Kidney tubule cell (primary cell): ENCODE data around the gene CBX8.
A peak's percentile ranks its signal among the peaks of the same experiment; 100 is the strongest.

Source experiments
- DNase-seq: peaks from one replicate; pipeline ENCODE4 v3.0.0-alpha.2; 2018; ENCODE audit warnings: low spot score

CBX8 gene

DNA sequence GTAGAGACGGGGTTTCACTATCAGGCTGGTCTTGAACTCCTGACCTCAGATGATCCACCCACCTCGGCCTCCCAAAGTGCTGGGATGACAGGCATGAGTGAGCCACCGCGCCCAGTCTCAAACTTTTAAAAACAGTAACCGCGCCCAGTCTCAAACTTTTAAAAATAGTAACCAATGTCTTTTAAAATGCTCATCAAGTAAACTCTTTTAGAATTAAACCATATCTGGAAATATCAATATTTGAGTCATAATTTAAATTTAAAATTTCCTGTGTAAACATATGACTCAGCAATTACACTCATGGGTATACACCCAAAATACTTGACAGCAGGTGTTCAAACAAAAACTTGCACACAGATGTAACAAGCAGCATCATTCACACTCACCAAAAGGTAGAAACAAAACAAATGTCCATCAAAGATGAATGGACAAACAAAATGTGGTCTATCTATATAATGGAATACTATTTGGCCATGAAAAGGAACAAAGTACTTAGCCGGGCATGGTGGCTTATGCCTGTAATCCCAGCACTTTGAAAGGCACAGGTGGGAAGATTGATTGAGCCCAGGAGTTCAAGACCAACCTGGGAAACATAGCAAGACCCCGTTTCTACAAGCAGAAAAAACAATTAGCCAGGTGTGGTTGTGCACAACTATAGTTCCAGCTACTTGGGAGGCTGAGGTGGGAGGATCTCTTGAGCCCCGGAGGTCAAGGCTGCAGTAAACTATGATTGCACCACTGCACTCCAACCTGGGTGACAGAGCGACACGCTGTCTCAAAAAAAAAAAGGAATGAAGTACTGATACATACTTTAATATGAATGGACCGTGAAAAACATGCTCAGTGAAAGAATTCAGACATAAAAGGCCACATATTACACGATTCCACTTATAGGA lies 46.0 kb downstream of the CBX8 start:
- DNase-seq = no peak

DNA sequence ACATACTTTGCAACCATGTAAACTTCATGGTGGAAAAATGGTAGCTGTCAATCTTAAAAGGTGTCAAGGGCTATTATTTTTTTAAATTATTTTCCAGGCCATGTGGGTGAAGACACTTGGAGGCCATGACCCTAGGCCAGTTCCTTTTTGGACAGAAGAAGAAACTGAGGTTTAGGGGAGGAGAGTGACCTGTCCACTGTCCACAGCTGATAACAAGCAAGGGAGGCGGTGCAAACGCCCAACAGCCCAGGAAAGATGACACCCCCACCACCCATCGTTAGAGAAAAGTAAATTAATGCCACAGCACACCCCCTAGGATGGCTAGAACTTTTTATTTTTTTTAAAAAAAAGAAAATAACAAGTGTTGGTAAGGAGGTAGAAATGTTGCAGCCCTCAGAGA lies 46.9 kb downstream of the CBX8 start:
- DNase-seq = no peak

DNA sequence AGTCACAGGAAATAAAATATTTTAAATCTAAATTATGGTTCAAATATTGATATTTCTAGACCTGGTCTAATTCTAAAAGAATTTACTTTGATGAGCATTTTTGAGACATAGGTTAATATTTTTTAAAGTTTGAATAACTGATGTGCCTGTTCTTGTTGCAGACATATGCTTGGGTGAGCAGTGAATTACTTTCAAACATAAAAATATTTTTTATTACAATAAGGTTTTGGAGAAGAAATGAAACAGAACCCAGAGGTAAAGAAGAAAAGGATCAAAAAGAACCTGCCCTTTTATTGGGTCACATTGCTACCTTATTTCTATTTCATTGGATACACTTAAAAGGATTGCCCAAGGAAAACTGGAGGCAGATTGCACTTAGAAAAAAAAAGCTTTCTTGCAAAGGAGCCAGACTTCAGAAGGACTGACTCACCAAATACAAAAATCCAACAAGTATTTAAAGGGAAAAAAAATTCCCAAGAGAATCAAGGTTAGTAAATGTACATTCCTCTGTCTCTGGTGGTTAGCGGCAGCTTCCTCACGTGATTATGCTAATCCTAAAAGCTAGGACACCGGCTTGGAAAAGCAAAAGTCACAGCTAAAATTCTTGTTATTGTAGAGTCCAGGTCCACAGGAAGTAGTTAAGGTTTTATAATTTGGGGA lies 47.6 kb downstream of the CBX8 start:
- DNase-seq = peak; percentile 61

DNA sequence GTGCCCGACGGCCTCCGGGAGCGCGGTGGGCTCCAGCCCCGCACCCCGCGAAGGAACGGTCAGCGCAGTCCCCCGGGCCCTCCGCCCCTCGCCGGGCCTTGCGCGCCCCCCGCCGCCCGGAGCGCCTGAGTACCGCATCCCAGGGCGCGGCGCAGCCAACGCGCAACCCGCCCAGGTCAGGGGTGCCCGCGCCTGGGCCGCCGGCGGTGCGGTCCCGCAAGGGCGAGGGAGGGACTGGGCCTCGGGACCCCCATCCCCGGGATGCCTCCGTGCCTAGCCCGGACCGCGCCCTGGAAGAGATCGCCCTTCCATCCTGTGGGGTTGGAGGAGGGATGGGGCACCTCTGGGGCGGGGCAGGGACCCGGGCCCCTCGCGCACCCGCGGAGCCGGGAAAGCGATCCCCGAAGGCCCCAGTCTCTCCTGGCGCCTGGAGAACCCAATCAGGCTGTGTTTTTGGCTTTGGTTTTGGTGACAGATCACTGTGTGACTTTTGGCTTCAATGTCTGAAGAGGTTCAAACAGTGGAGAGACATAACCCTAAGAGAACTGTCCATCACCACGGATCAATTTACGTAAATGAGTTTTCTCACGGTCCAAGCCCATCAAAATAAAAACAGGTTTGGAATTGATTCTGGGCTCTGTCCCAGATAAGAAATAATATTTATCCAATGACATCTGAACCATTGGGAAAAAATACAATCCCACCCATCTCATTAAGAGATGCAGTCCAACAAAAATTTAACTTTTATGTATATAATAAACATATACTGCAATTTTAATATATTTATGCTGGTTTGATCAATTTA lies 48.4 kb downstream of the CBX8 start:
- DNase-seq = no peak

DNA sequence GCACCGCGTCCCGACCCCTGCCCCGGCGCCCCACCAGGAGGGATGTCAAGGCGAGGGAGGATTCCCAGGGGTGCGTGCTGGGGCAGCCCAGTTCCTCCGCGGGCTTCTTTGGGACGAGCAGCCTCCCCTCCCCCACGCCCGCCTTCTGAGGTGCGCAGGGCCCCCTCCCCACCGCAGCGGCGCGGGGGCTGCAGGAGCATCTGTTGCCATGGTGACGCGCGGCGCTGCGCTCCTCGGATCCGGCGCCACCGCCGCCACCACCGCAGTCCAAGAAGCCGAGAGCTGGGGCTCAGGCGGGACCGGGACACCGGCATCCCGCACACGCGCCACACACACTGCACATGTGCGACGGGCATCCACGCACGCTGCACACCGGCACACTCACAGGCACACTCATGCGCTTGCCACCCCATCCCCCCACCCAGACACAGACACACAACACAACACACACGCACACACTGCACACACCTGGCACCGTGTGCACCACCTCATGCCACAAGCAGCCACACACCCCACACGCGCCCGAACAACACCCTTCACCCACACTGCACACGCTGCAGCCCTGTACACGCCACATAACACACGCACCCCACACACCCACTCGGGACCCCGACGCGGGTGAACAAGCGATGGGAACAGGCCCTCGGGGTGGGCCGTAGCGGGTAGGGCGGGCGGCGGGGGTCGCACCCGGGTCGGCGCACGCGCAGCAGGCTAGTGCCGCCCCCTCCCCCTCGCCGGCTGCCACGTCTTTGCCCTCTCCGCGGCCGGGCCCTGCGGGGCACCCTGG lies 49.2 kb downstream of the CBX8 start:
- no peak for DNase-seq

DNA sequence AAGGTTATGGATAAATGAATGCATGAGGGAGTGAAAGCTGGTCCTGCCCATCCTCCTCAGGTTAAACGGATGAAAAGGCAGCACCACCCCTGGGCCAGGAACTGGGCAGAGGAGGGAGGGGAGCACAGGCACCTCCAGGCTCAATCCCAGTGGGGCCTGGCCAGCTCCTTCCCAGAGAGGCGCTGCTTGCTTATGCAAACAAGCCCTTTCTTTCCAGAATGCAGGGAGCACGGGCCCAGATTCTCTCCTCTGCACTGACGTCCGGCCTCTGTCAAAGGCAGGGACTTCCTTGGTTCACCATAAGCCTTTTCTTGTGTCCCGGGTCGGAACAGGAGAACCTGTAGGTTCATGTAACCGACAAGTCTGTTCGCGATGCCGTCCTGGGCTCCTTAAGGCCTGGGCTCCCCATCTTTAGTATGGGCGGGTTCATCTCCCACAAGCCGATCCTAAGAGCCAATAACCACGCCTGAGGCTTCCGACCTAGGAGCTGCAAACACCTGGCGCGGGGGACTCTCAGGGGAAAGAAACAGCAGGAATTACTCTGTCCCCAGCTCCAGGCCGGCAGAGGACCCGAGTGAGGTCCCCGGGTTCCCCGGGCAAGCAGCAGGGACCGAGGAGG lies 49.9 kb downstream of the CBX8 start:
- DNase-seq = no peak

DNA sequence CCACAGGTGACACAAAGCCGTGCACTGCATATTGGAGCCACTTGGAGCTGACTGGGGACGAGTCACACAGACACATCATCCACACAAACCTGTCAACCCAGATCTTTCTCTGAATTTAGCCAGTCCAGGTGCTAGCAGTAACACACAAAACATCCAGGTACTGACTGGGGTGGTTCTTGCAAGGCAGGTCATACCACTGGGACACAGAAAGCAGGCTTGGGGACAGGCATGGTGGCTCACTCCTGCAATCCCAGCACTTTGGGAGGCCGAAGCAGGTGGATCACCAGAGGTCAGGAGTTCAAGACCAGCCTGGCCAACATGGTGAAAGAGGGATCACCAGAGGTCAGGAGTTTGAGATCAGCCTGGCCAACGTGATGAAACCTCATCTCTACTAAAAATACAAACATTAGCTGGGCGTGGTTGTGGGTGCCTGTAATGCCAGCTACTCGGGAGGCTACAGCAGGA lies 51.2 kb downstream of the CBX8 start:
- DNase-seq = peak; percentile 42

DNA sequence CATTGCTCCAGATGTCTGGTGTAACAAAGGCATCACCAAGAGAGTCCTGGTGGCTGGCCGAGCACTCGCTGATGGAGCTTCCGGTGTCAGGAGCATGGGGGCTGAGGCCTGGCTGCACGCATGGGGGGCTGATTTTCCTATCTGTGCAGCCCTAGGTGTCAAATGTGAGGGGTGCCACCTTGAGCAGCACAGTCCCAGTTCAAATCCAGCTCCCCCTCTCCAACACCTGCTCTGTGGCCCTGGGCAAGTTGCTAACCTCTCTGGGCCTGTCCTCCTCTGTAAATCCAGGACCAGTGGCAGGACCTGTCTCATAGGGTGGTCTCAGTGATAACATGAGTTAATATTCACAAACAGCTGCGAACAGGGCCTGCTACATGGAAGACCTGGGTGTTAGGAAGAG lies 53.3 kb downstream of the CBX8 start:
- DNase-seq = no peak

DNA sequence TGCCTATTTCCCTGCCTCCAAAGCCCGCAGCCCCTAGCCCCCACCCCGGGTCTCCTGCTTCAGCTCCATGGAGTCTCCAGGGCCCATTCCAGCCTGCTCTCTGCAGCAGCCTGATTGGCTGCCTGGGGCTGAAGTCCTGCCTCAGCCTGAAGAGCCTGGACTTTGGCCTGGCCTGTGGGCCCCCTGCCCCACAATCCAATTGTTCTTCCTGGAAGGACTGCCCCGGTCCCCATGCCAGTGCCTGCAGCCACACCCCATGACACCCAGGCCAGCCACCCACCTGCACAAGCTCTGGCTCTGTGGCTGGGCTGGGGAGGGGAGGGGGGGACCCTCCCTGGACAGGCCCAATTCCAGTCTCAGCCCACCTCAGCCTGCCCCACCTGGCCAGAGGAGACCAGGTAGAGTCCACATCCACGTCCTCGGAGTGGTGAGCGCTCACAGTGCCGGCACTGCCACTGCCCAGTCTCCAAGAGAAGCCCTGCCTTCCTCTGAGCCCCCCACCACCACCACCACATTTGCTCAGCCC lies 53.9 kb downstream of the CBX8 start:
- no peak for DNase-seq

DNA sequence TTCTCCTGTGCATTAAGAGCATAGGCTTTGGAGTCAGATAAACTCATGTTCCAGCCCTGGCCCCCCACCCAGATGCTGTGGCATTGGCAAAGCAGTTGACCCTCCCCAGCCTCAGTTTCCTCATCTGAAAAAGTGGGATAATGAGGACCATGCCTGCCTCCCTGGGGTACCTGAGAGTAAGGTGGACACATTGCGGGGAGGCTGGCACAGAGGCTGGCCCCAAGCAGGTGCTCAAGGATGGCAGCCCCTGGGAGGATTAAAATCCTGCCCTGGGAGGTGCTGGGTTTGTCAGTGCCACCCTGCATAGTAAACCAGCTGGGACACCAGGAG lies 54.3 kb downstream of the CBX8 start:
- DNase-seq = no peak
